GM10266 (cell line): ENCODE data around the gene VAT1L.
A peak's percentile ranks its signal among the peaks of the same experiment; 100 is the strongest.

Experiments used
- DNase-seq: peaks from one replicate; pipeline ENCODE4 v3.0.0; 2012; ENCODE audit errors: extremely low spot score
- CTCF ChIP-seq: IDR thresholded peaks from 2 replicates; pipeline ENCODE4 v1.5.1; 2012; ENCODE audit warnings: mild to moderate bottlenecking, low read depth; ENCODE audit not compliant: control insufficient read depth, insufficient read depth; ENCODE audit errors: missing control alignments

VAT1L gene

GRCh38 chr16:77789085-77790008 lies 983 bp downstream of the VAT1L start:
- no peak for TF ChIP-seq CTCF
- peak; percentile 26 for DNase-seq

GRCh38 chr16:77790009-77790372 lies 1.6 kb downstream of the VAT1L start:
- DNase-seq = no peak
- TF ChIP-seq CTCF = no peak

- TF ChIP-seq CTCF = no peak
- DNase-seq = no peak
Measured at GRCh38 chr16:77790912-77791311, 2.5 kb downstream of the VAT1L start.

GRCh38 chr16:77793417-77793816 lies 5.1 kb downstream of the VAT1L start:
- no peak for DNase-seq
- no peak for TF ChIP-seq CTCF

GRCh38 chr16:77794586-77794985 lies 6.2 kb downstream of the VAT1L start:
- no peak for DNase-seq
- no peak for TF ChIP-seq CTCF

- DNase-seq = no peak
- no peak for TF ChIP-seq CTCF
Measured at GRCh38 chr16:77801817-77802216, 13.5 kb downstream of the VAT1L start.

GRCh38 chr16:77805398-77805797 lies 17.0 kb downstream of the VAT1L start:
- TF ChIP-seq CTCF = no peak
- no peak for DNase-seq
